Cardiac muscle cell (in vitro differentiated cells and primary cell): ENCODE data around the gene RRP15. TPM values are rescaled to one million over a fixed set of nuclear protein-coding genes. Genes with fewer than 3 reads are reported as not detected.
"Not testable (repeated sequence)": the region's sequence is repeated elsewhere in the genome, so short reads cannot be mapped to it uniquely, and the experiment has no call there.

Source experiments
- DNase-seq, 2 donors: peaks; one replicate each; pipeline versions ENCODE4 v3.0.0 to v3.0.0-alpha.2; 2010 to 2017; ENCODE audit warnings: low read depth in 1 of 2, low spot score in 1 of 2
- H3K27ac ChIP-seq: fragments of 200-600 bp; sonication (generic); 2 replicates; pipeline ENCODE4 v1.5.1; 2016
- H3K27me3 ChIP-seq: fragments of 200-600 bp; sonication (generic); 2 replicates; pipeline ENCODE4 v1.6.0; 2016; ENCODE audit warnings: control low read depth
- H3K36me3 ChIP-seq: fragments of 200-600 bp; sonication (generic); 2 replicates; pipeline ENCODE4 v1.5.1; 2016; ENCODE audit warnings: control low read depth
- H3K4me1 ChIP-seq: fragments of 200-600 bp; sonication (generic); 2 replicates; pipeline ENCODE4 v1.8.1; 2017; ENCODE audit warnings: low read depth, mild to moderate bottlenecking, mixed run types
- H3K4me3 ChIP-seq: fragments of 200-600 bp; sonication (generic); 2 replicates; pipeline ENCODE4 v1.5.1; 2016; ENCODE audit warnings: mild to moderate bottlenecking
- H3K9me3 ChIP-seq: fragments of 200-600 bp; sonication (generic); 2 replicates; pipeline ENCODE4 v1.5.1; 2017; ENCODE audit warnings: low read depth, mild to moderate bottlenecking, control low read depth
- CTCF ChIP-seq: IDR thresholded peaks from 2 replicates; pipeline ENCODE4 v1.5.1; 2012; ENCODE audit warnings: low read depth, mild to moderate bottlenecking, low read length
- polyA plus RNA-seq: library from polyadenylated mRNA; unstranded; fragments of >200 nt; fragmentation: Nextera tagmentation; extraction: Ambion mirVana; gene quantifications from 2 replicates; pipeline ENCODE4 v1.2.1, GENCODE V29; 2016
- total RNA-seq: library from RNA; depleted of rRNA; stranded (reverse); fragments of >200 nt; gene quantifications from 2 replicates; pipeline ENCODE4 v1.2.3, GENCODE V29; 2016

The RRP15 gene
- total and polyA plus RNA-seq, 2 experiments from 2014 or later = 5.4 to 13.3 TPM

GRCh38 chr1:218315638-218316037 is 30.5 kb downstream of the RRP15 start:
- Histone ChIP-seq H3K4me1 (no peaks in the 10 kb centered on the region), H3K4me3 (no peak overlapping the region), H3K36me3 (no peaks in the 10 kb centered on the region), H3K27me3 (no peaks in the 10 kb centered on the region), H3K9me3 (no peaks in the 10 kb centered on the region), H3K27ac (no peak overlapping the region)
- TF ChIP-seq CTCF = no peak
- no peak for DNase-seq

GRCh38 chr1:218317061-218317460 is 32.0 kb downstream of the RRP15 start:
- Histone ChIP-seq H3K27me3 (no peaks in the 10 kb centered on the region), H3K27ac (peak overlapping the region; percentile 42), H3K9me3 (no peaks in the 10 kb centered on the region), H3K4me1 (no peaks in the 10 kb centered on the region), H3K4me3 (no peak overlapping the region), H3K36me3 (no peaks in the 10 kb centered on the region)
- TF ChIP-seq CTCF = no peak
- peak in 1 of 2 donors; percentile 21 for DNase-seq

- not testable (repeated sequence) for H3K9me3 ChIP-seq, DNase-seq, H3K27ac ChIP-seq, H3K36me3 ChIP-seq, H3K27me3 ChIP-seq, H3K4me1 ChIP-seq, H3K4me3 ChIP-seq
These were observed 35.1 kb downstream of the RRP15 start for GRCh38 chr1:218320182-218320581.

- no peak overlapping the region for H3K4me3 ChIP-seq
- no peaks in the 10 kb centered on the region for H3K27me3 ChIP-seq
- no peak for TF ChIP-seq CTCF
- no peak for DNase-seq
- H3K9me3 ChIP-seq = no peaks in the 10 kb centered on the region
- H3K4me1 ChIP-seq = no peaks in the 10 kb centered on the region
- no peak overlapping the region for H3K27ac ChIP-seq
- H3K36me3 ChIP-seq = no peaks in the 10 kb centered on the region
These were observed 37.7 kb downstream of the RRP15 start for GRCh38 chr1:218322762-218323161.

- no peak for TF ChIP-seq CTCF
- Histone ChIP-seq H3K4me3 (no peak overlapping the region), H3K4me1 (no peaks in the 10 kb centered on the region), H3K27me3 (no peaks in the 10 kb centered on the region), H3K9me3 (no peaks in the 10 kb centered on the region), H3K27ac (no peak overlapping the region), H3K36me3 (no peaks in the 10 kb centered on the region)
- DNase-seq = no peak
These were observed 38.6 kb downstream of the RRP15 start for GRCh38 chr1:218323568-218324225.

- H3K9me3 ChIP-seq = no peaks in the 10 kb centered on the region
- H3K4me3 ChIP-seq = no peak overlapping the region
- no peak overlapping the region for H3K27ac ChIP-seq
- no peaks in the 10 kb centered on the region for H3K36me3 ChIP-seq
- no peaks in the 10 kb centered on the region for H3K4me1 ChIP-seq
- DNase-seq = no peak
- H3K27me3 ChIP-seq = no peaks in the 10 kb centered on the region
- no peak for TF ChIP-seq CTCF
These were observed 39.1 kb downstream of the RRP15 start for GRCh38 chr1:218324226-218324580.
